Thyroid gland (tissue), 4 donors: Measurements from ENCODE around the gene GLI1. TPM values are rescaled to one million over a fixed set of nuclear protein-coding genes. Genes with fewer than 3 reads are reported as not detected.

Experiments used
- DNase-seq, 2 donors: peaks; one replicate each; pipeline ENCODE4 v3.0.0-alpha.2; 2019
- H3K27ac ChIP-seq, 3 donors: fragments of 200-600 bp; sonication (generic); 1 replicate in 2 of 3; 2 replicates in 1 of 3; pipeline ENCODE4 v1.5.1; 2016 to 2019; ENCODE audit warnings: mild to moderate bottlenecking in 1 of 3, moderate library complexity in 1 of 3
- H3K27me3 ChIP-seq: fragments of 200-600 bp; sonication (generic); one replicate; pipeline ENCODE4 v1.5.1; 2019
- H3K36me3 ChIP-seq, 2 donors: fragments of 200-600 bp; sonication (generic); one replicate each; pipeline ENCODE4 v1.5.1; 2016 to 2019
- H3K4me1 ChIP-seq, 2 donors: fragments of 200-600 bp; sonication (generic); one replicate each; pipeline ENCODE4 v1.5.1; 2017 to 2019
- H3K4me3 ChIP-seq, 3 donors: fragments of 200-600 bp; sonication (generic); replicated peaks in 1 of 3; 1 replicate in 2 of 3; 2 replicates in 1 of 3; pipeline ENCODE4 v1.5.1; 2016; ENCODE audit warnings: mild to moderate bottlenecking in 1 of 3
- H3K9me3 ChIP-seq: fragments of 200-600 bp; sonication (generic); one replicate; pipeline ENCODE4 v1.5.1; 2017
- CTCF ChIP-seq, 6 experiments: fragments of 200-600 bp in 3 of 6; fragments of 450-650 bp in 3 of 6; sonication (generic) in 3 of 6; IDR thresholded peaks; one replicate each; pipeline ENCODE4 v1.5.1; 2016 to 2019; ENCODE audit warnings: antibody characterized with exemption in 6 of 6, mild to moderate bottlenecking in 2 of 6, inconsistent platforms in 1 of 6, moderate library complexity in 1 of 6
- POLR2A ChIP-seq, 2 donors: fragments of 450-650 bp; IDR thresholded peaks; one replicate each; pipeline ENCODE4 v1.6.1; 2017; ENCODE audit warnings: antibody characterized with exemption in 2 of 2, mild to moderate bottlenecking in 2 of 2, moderate library complexity in 1 of 2
- WGBS, 2 donors: methylation state at CpG; one replicate each; pipeline ENCODE4 v1.1.5; 2017; 5-methylcytosine and 5-hydroxymethylcytosine counted together
- intact Hi-C: fragments of 100-400 bp; cut with DNase I; formaldehyde crosslinking; loops from one replicate; pipeline ENCODE4 v1.15.1; 2023
- total RNA-seq, 4 donors: library from RNA; depleted of rRNA; stranded (reverse); fragments of >200 nt; gene quantifications; one replicate each; pipeline ENCODE4 v1.2.3, GENCODE V29; 2016

Gene GLI1
- total RNA-seq, 4 donors from 2014 or later, result 1.1 to 2.2 (median 1.6) TPM; not detected in 1

GRCh38 chr12:57460468-57460784, 841 bp downstream of the GLI1 start:
- intact Hi-C loops, result no loop called here
- WGBS, 2 donors, result 2 to 16% methylated on average over 5 to 6 of the region's 6 CpGs
- peaks cover 21 to 23% of the 10 kb centered on the region in 2 donors for H3K4me1 ChIP-seq

GRCh38 chr12:57460841-57461275, 1.3 kb downstream of the GLI1 start:
- intact Hi-C loops, result no loop called here
- no peak for TF ChIP-seq CTCF (IDR thresholded peaks at IDR 0.05)
- Histone ChIP-seq H3K4me3 (peak overlapping the region in 1 of 3 donors; percentile 45), H3K27me3 (no peaks in the 10 kb centered on the region), H3K27ac (peak overlapping the region in 1 of 3 donors; percentile 58), H3K4me1 (peaks cover 21 to 23% of the 10 kb centered on the region in 2 donors), H3K36me3 (no peaks in the 10 kb centered on the region), H3K9me3 (no peaks in the 10 kb centered on the region)
- WGBS, 2 donors, result 4 to 6% methylated on average over 13 to 18 of the region's 19 CpGs
- no peak for DNase-seq

More at GRCh38 chr12:57460468-57460784, 841 bp downstream of the GLI1 start:
- H3K36me3 ChIP-seq, result no peaks in the 10 kb centered on the region
- H3K9me3 ChIP-seq, result no peaks in the 10 kb centered on the region
- no peak overlapping the region for H3K27ac ChIP-seq
- no peaks in the 10 kb centered on the region for H3K27me3 ChIP-seq
- no peak for DNase-seq
- peak overlapping the region in 1 of 3 donors; percentile 71 for H3K4me3 ChIP-seq
- TF ChIP-seq POLR2A (IDR thresholded peaks at IDR 0.05), result no peak
- no peak for TF ChIP-seq CTCF (IDR thresholded peaks at IDR 0.05)

- intact Hi-C loops, result no loop called here
- no peak for TF ChIP-seq POLR2A (IDR thresholded peaks at IDR 0.05)
- TF ChIP-seq CTCF (IDR thresholded peaks at IDR 0.05), result no peak
- peaks cover 21 to 23% of the 10 kb centered on the region in 2 donors for H3K4me1 ChIP-seq
- H3K27me3 ChIP-seq, result no peaks in the 10 kb centered on the region
- peak overlapping the region in 2 of 3 donors; percentile 15 to 45 for H3K4me3 ChIP-seq
- DNase-seq, result peak; percentile 42 to 58
- peak overlapping the region in 2 of 3 donors; percentile 58 to 64 for H3K27ac ChIP-seq
- H3K36me3 ChIP-seq, result no peaks in the 10 kb centered on the region
- 1% methylated on average over 28 to 30 of the region's 32 CpGs for WGBS, 2 donors
- no peaks in the 10 kb centered on the region for H3K9me3 ChIP-seq
Measured at GRCh38 chr12:57461276-57461916, 1.8 kb downstream of the GLI1 start.

GRCh38 chr12:57461917-57462250, 2.3 kb downstream of the GLI1 start:
- H3K4me3 ChIP-seq, result peak overlapping the region in 2 of 3 donors; percentile 15 to 45
- peaks cover 21 to 23% of the 10 kb centered on the region in 2 donors for H3K4me1 ChIP-seq
- 0 to 1% methylated on average over 9 of the region's 9 CpGs for WGBS, 2 donors
- peak overlapping the region in 2 of 3 donors; percentile 58 to 64 for H3K27ac ChIP-seq
- no peak for DNase-seq
- no peak for TF ChIP-seq POLR2A (IDR thresholded peaks at IDR 0.05)
- no peak for TF ChIP-seq CTCF (IDR thresholded peaks at IDR 0.05)
- H3K9me3 ChIP-seq, result no peaks in the 10 kb centered on the region
- H3K36me3 ChIP-seq, result no peaks in the 10 kb centered on the region
- H3K27me3 ChIP-seq, result no peaks in the 10 kb centered on the region
- intact Hi-C loops, result no loop called here

- intact Hi-C loops, result no loop called here
- Histone ChIP-seq H3K27ac (peak overlapping the region; percentile 47 to 64 (median 58)), H3K4me1 (peaks cover 21 to 23% of the 10 kb centered on the region in 2 donors), H3K36me3 (no peaks in the 10 kb centered on the region), H3K27me3 (no peaks in the 10 kb centered on the region), H3K4me3 (peak overlapping the region in 2 of 3 donors; percentile 15 to 45), H3K9me3 (no peaks in the 10 kb centered on the region)
- peak; percentile 83 to 88 for DNase-seq
- no peak for TF ChIP-seq POLR2A (IDR thresholded peaks at IDR 0.05)
- peak; percentile 85 to 95 (median 93) for TF ChIP-seq CTCF (IDR thresholded peaks at IDR 0.05)
- 1 to 2% methylated on average over 21 to 27 of the region's 28 CpGs for WGBS, 2 donors
Measured at GRCh38 chr12:57462251-57462911, 2.8 kb downstream of the GLI1 start.
